Trophoblast cell (in vitro differentiated cells and primary cell): ENCODE data around the gene FUT7.

Source experiments
- DNase-seq, 2 donors: peaks; one replicate each; pipeline ENCODE4 v3.0.0-alpha.2; 2016
- H2AFZ ChIP-seq: 2 replicates; pipeline ENCODE4 v1.6.1; 2013; ENCODE audit warnings: low read length, moderate library complexity, mild to moderate bottlenecking; ENCODE audit not compliant: insufficient read depth, poor library complexity
- H2AK5ac ChIP-seq: 2 replicates; pipeline ENCODE4 v1.6.1; 2013; ENCODE audit warnings: mild to moderate bottlenecking, low read length
- H2BK120ac ChIP-seq: 2 replicates; pipeline ENCODE4 v1.6.1; 2013; ENCODE audit warnings: low read length, mild to moderate bottlenecking, moderate library complexity; ENCODE audit not compliant: insufficient read depth, poor library complexity
- H2BK12ac ChIP-seq: 2 replicates; pipeline ENCODE4 v1.6.1; 2013; ENCODE audit warnings: mild to moderate bottlenecking, low read length, moderate library complexity
- H2BK5ac ChIP-seq: 2 replicates; pipeline ENCODE4 v1.6.1; 2013; ENCODE audit warnings: low read length, low read depth, moderate library complexity, mild to moderate bottlenecking; ENCODE audit not compliant: poor library complexity
- H3K14ac ChIP-seq: 2 replicates; pipeline ENCODE4 v1.6.1; 2013; ENCODE audit warnings: mild to moderate bottlenecking, low read length
- H3K18ac ChIP-seq: 2 replicates; pipeline ENCODE4 v1.6.1; 2013; ENCODE audit warnings: mild to moderate bottlenecking, low read length
- H3K23ac ChIP-seq: 2 replicates; pipeline ENCODE4 v1.6.1; 2013; ENCODE audit warnings: low read length
- H3K27ac ChIP-seq: 2 replicates; pipeline ENCODE4 v1.5.1; 2013; ENCODE audit warnings: low read depth, mild to moderate bottlenecking, inconsistent platforms, low read length, moderate library complexity
- H3K27me3 ChIP-seq: 2 replicates; pipeline ENCODE4 v1.6.1; 2013; ENCODE audit warnings: inconsistent platforms, mild to moderate bottlenecking, low read length, moderate library complexity; ENCODE audit not compliant: insufficient read depth
- H3K36me3 ChIP-seq, 2 experiments: 1 replicate in 1 of 2; 2 replicates in 1 of 2; pipeline ENCODE4 v1.6.1; 2013; ENCODE audit warnings: low read length in 2 of 2, mild to moderate bottlenecking in 2 of 2, moderate library complexity in 1 of 2; ENCODE audit not compliant: insufficient read depth in 2 of 2, control insufficient read depth in 1 of 2
- H3K4ac ChIP-seq: 2 replicates; pipeline ENCODE4 v1.6.1; 2013; ENCODE audit warnings: low read depth, mild to moderate bottlenecking, low read length, moderate library complexity
- H3K4me1 ChIP-seq, 2 experiments: 1 replicate in 1 of 2; 2 replicates in 1 of 2; pipeline ENCODE4 v1.6.1; 2013; ENCODE audit warnings: low read length in 2 of 2, mild to moderate bottlenecking in 2 of 2, moderate library complexity in 1 of 2; ENCODE audit not compliant: insufficient read depth in 2 of 2, control insufficient read depth in 1 of 2
- H3K4me2 ChIP-seq: 2 replicates; pipeline ENCODE4 v1.6.1; 2013; ENCODE audit warnings: inconsistent platforms, mild to moderate bottlenecking, low read length, moderate library complexity
- H3K4me3 ChIP-seq: 2 replicates; pipeline ENCODE4 v1.5.1; 2013; ENCODE audit warnings: mild to moderate bottlenecking, low read depth, low read length, inconsistent platforms
- H3K79me1 ChIP-seq: one replicate; pipeline ENCODE4 v1.6.1; 2013; ENCODE audit warnings: low read length
- H3K79me2 ChIP-seq: 2 replicates; pipeline ENCODE4 v1.6.1; 2013; ENCODE audit warnings: low read length, mild to moderate bottlenecking; ENCODE audit not compliant: control insufficient read depth, insufficient read depth, poor library complexity
- H3K9ac ChIP-seq: 2 replicates; pipeline ENCODE4 v1.6.1; 2013; ENCODE audit warnings: mild to moderate bottlenecking, low read length
- H3K9me3 ChIP-seq: 2 replicates; pipeline ENCODE4 v1.6.1; 2013; ENCODE audit warnings: low read depth, mild to moderate bottlenecking, control low read depth, inconsistent platforms, low read length; ENCODE audit not compliant: insufficient read depth
- H4K12ac ChIP-seq: 2 replicates; pipeline ENCODE4 v1.6.1; 2013; ENCODE audit warnings: low read depth, mild to moderate bottlenecking, low read length, moderate library complexity
- H4K8ac ChIP-seq: 2 replicates; pipeline ENCODE4 v1.6.1; 2013; ENCODE audit warnings: low read depth, mild to moderate bottlenecking, low read length, moderate library complexity
- H4K91ac ChIP-seq: one replicate; pipeline ENCODE4 v1.6.1; 2013; ENCODE audit warnings: low read depth, mild to moderate bottlenecking, low read length, moderate library complexity
- WGBS: extraction: QIAGEN DNeasy Blood & Tissue Kit; methylation state at CpG from one replicate; pipeline ENCODE4 v1.1.7; 2013; ENCODE audit warnings: missing lambda C conversion rate; ENCODE audit not compliant: insufficient read length, insufficient coverage; ENCODE audit errors: extremely low coverage; 5-methylcytosine and 5-hydroxymethylcytosine counted together

FUT7 gene

GRCh38 chr9:137009217-137009616 lies 22.7 kb downstream of the FUT7 start:
- Histone ChIP-seq H3K9me3 (peaks cover 8% of the 10 kb centered on the region), H4K8ac (no peak overlapping the region), H3K14ac (no peak overlapping the region), H2AK5ac (no peak overlapping the region), H2BK12ac (no peak overlapping the region), H4K91ac (no peak overlapping the region), H3K4me2 (no peak overlapping the region), H3K4ac (no peak overlapping the region), H3K23ac (no peak overlapping the region), H2BK120ac (no peak overlapping the region), H3K79me2 (no peaks in the 10 kb centered on the region), H3K9ac (no peak overlapping the region), H3K27ac (no peak overlapping the region), H3K4me3 (no peak overlapping the region), H3K27me3 (no peaks in the 10 kb centered on the region), H3K18ac (no peak overlapping the region), H2AFZ (no peak overlapping the region), H3K4me1 (no peaks in the 10 kb centered on the region), H2BK5ac (no peak overlapping the region), H3K36me3 (no peaks in the 10 kb centered on the region), H3K79me1 (no peaks in the 10 kb centered on the region), H4K12ac (no peak overlapping the region)
- DNase-seq = no peak
- no CpG with 5 or more reads among the region's 18 CpGs for WGBS

- Histone ChIP-seq H3K79me1 (no peaks in the 10 kb centered on the region), H3K9ac (no peak overlapping the region), H3K9me3 (peaks cover 7% of the 10 kb centered on the region), H3K4me1 (no peaks in the 10 kb centered on the region), H2BK5ac (no peak overlapping the region), H3K4ac (no peak overlapping the region), H3K79me2 (no peaks in the 10 kb centered on the region), H2AK5ac (no peak overlapping the region), H2BK120ac (no peak overlapping the region), H3K4me2 (no peak overlapping the region), H3K36me3 (no peaks in the 10 kb centered on the region), H3K23ac (no peak overlapping the region), H4K8ac (no peak overlapping the region), H2AFZ (no peak overlapping the region), H3K4me3 (no peak overlapping the region), H4K12ac (no peak overlapping the region), H2BK12ac (no peak overlapping the region), H3K27ac (no peak overlapping the region), H3K14ac (no peak overlapping the region), H3K27me3 (no peaks in the 10 kb centered on the region), H4K91ac (no peak overlapping the region), H3K18ac (no peak overlapping the region)
- no peak for DNase-seq
- no CpG with 5 or more reads among the region's 22 CpGs for WGBS
These were observed 23.6 kb downstream of the FUT7 start for GRCh38 chr9:137008312-137008711.

GRCh38 chr9:137007816-137008270 lies 24.0 kb downstream of the FUT7 start:
- no peak overlapping the region for H2AFZ ChIP-seq
- H2BK120ac ChIP-seq = no peak overlapping the region
- no peak overlapping the region for H2BK12ac ChIP-seq
- H3K27me3 ChIP-seq = no peaks in the 10 kb centered on the region
- no peak overlapping the region for H2AK5ac ChIP-seq
- H4K12ac ChIP-seq = no peak overlapping the region
- H3K27ac ChIP-seq = no peak overlapping the region
- H3K9me3 ChIP-seq = peaks cover 7% of the 10 kb centered on the region
- no peak overlapping the region for H3K4me2 ChIP-seq
- WGBS = no CpG with 5 or more reads among the region's 13 CpGs
- H3K4ac ChIP-seq = no peak overlapping the region
- H3K79me2 ChIP-seq = no peaks in the 10 kb centered on the region
- H4K8ac ChIP-seq = no peak overlapping the region
- no peak overlapping the region for H3K23ac ChIP-seq
- no peak overlapping the region for H3K9ac ChIP-seq
- no peak overlapping the region for H3K18ac ChIP-seq
- no peak overlapping the region for H2BK5ac ChIP-seq
- no peaks in the 10 kb centered on the region for H3K4me1 ChIP-seq
- no peak overlapping the region for H3K14ac ChIP-seq
- H3K79me1 ChIP-seq = no peaks in the 10 kb centered on the region
- no peaks in the 10 kb centered on the region for H3K36me3 ChIP-seq
- no peak overlapping the region for H4K91ac ChIP-seq
- H3K4me3 ChIP-seq = no peak overlapping the region
- no peak for DNase-seq

GRCh38 chr9:137007108-137007815 lies 24.6 kb downstream of the FUT7 start:
- Histone ChIP-seq H3K9me3 (peaks cover 4% of the 10 kb centered on the region), H3K4ac (no peak overlapping the region), H2BK12ac (no peak overlapping the region), H3K4me3 (no peak overlapping the region), H4K8ac (no peak overlapping the region), H3K4me2 (no peak overlapping the region), H3K18ac (no peak overlapping the region), H2BK5ac (no peak overlapping the region), H3K79me2 (no peaks in the 10 kb centered on the region), H3K4me1 (no peaks in the 10 kb centered on the region), H4K12ac (no peak overlapping the region), H4K91ac (no peak overlapping the region), H3K79me1 (no peaks in the 10 kb centered on the region), H3K14ac (no peak overlapping the region), H3K36me3 (no peaks in the 10 kb centered on the region), H3K9ac (no peak overlapping the region), H2BK120ac (no peak overlapping the region), H3K27ac (no peak overlapping the region), H2AFZ (no peak overlapping the region), H3K23ac (no peak overlapping the region), H3K27me3 (no peaks in the 10 kb centered on the region), H2AK5ac (no peak overlapping the region)
- no peak for DNase-seq
- WGBS = 100% methylated on average over 2 of the region's 30 CpGs
